ENCODE results near the gene SPDEF. TPM values are rescaled to one million over a fixed set of nuclear protein-coding genes. Genes with fewer than 3 reads are reported as not detected.

SPDEF gene
- total RNA-seq, 2 donors from 2014 or later: 0.16 to 0.34 TPM

DNA sequence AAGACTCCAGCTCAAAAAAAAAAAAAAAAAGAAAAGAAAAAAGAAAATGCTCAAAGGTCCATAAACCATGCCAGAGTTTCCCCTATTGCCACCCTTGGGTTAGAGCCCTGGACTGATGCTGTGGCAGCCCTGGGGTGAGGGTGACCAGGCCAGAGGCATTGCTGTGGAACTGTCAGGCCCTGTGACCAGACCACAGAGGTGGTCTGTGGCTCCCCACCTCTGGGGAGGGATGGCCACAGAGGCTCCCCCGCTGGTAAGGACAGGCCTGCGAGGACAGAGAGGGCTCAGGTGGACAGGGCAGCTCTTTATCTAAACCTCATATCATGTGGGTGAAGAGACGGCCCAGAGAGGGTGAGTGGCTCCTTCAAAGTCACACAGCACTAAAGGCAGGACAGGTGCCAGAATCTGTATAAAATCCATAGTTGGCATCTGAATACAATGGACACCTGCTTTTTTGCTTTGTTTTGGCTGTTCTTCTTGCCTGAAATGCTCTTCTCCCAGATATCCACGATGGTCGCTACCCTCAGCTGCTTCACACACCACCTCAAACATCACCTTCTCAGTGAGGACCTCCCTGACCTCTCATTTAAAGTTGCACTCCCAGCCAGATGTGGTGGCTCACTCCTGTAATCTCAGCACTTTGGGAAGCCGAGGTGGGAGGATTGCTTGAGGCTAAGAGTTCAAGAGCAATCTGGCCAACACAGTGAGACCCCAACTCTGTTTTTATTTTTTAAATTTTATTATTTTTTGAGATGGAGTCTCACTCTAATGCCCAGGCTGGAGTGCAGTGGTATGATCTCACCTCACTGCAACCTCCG, 22.5 kb upstream of the SPDEF start:
- Mint-ChIP-seq H3K4me1 (ENCODE audit: low read depth) (no peaks in the 10 kb centered on the region), H3K9me3 (no peaks in the 10 kb centered on the region), H3K27me3 (ENCODE audit: low read depth) (no peaks in the 10 kb centered on the region), H3K4me3 (no peak overlapping the region), H3K36me3 (ENCODE audit: insufficient read depth in 2 of 2) (no peaks in the 10 kb centered on the region), H3K27ac (no peak overlapping the region)
- DNase-seq (no peak), ATAC-seq (replicated peaks in 1 of 2) (no peak)

DNA sequence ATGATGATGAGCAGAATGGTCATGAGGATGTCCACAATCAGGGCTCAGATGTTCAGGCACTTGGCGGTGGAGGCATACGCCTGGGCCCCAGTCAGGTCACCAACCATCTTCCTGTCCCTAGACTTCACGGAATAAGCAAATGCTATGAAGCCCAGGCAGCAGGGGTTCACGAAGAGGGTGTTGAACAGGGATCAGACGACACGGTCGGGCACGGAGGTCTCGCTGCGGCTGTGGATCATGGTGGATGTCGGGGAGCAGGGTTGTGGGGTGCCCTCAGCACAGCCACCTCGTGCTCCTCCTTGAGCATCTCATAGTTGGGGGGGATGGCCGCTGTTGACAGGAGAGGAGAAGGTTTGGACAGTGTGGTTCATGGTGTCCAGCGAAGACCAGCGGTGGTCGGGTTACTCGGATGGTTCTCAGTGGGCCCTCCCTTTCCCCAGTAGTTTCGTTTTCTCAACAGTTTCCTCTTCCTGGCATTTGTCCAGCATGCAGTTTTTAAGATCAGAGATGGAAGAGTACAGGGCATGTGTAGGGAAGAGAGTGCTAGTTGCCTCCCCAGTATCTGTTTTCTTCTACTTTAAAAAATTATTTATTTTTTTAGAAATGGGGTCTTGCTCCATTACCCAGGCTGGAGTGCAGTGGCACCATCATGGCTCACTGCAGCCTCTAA, 20.3 kb upstream of the SPDEF start:
- no peak overlapping the region for H3K27ac Mint-ChIP-seq
- ATAC-seq (replicated peaks in 1 of 2) (no peak), DNase-seq (no peak)
- no peaks in the 10 kb centered on the region for H3K9me3 Mint-ChIP-seq
- H3K4me3 Mint-ChIP-seq: no peak overlapping the region
- no peaks in the 10 kb centered on the region for H3K4me1 Mint-ChIP-seq (ENCODE audit: low read depth)
- no peaks in the 10 kb centered on the region for H3K27me3 Mint-ChIP-seq (ENCODE audit: low read depth)
- no peaks in the 10 kb centered on the region for H3K36me3 Mint-ChIP-seq (ENCODE audit: insufficient read depth in 2 of 2)

DNA sequence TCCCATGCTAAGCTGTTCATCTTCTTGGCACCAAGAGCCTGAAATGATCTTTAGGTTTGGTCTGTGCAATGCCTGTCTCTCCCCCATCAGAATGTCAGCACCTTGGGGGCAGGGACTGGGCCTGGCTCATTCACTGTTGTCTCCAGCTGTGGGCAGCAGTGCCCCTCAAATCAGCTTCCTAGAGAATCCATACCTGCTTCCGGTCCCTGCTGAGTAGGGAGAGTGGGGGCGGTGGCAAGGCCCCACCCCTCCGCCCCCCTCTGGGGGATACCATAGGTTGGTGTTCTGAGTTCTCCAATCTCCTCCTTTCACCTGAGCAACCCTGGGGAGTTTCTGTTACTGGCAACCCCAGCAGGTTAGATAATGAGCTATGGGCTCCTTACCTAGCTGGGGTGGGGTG, 19.2 kb upstream of the SPDEF start:
- H3K36me3 Mint-ChIP-seq (ENCODE audit: insufficient read depth in 2 of 2): no peaks in the 10 kb centered on the region
- H3K27me3 Mint-ChIP-seq (ENCODE audit: low read depth): no peaks in the 10 kb centered on the region
- H3K4me1 Mint-ChIP-seq (ENCODE audit: low read depth): no peaks in the 10 kb centered on the region
- no peak overlapping the region for H3K4me3 Mint-ChIP-seq
- no peak for ATAC-seq (replicated peaks in 1 of 2)
- H3K9me3 Mint-ChIP-seq: no peaks in the 10 kb centered on the region
- H3K27ac Mint-ChIP-seq: no peak overlapping the region
- DNase-seq: no peak

DNA sequence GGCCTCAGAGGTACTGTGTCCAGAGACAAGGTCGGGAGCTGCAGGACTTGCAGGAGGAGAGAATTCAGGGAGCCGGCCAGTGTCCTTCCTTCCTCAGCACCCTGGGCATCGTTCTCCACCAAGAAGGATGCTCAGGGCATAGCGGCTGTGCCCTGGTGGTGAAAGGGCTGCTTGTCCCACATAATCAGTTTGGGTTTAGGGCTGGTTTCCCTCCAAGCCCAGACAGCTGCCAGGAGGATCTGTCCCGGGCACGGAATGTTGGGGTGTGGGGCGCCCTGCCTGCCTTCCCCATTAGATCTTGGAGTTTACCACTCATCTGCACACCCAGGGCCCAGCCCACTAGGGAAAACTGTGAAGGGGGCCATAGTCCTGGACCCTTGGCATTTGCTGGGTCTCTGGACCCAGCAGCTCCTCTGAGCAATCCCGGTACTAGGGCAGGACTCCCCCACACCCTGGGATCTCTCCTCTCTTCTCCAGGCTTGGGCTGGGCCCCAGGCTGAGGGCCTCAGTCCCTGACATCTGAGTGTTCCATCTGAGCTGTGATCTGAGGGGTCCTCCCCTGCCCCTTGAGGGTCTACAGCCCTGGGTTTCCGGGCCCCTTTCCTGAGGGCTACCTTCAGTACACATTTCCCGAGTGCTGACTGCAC, 18.6 kb upstream of the SPDEF start:
- no peak overlapping the region for H3K27ac Mint-ChIP-seq
- no peaks in the 10 kb centered on the region for H3K4me1 Mint-ChIP-seq (ENCODE audit: low read depth)
- no peaks in the 10 kb centered on the region for H3K36me3 Mint-ChIP-seq (ENCODE audit: insufficient read depth in 2 of 2)
- H3K4me3 Mint-ChIP-seq: no peak overlapping the region
- H3K9me3 Mint-ChIP-seq: no peaks in the 10 kb centered on the region
- H3K27me3 Mint-ChIP-seq (ENCODE audit: low read depth): no peaks in the 10 kb centered on the region
- no peak for DNase-seq
- ATAC-seq (replicated peaks in 1 of 2): no peak

DNA sequence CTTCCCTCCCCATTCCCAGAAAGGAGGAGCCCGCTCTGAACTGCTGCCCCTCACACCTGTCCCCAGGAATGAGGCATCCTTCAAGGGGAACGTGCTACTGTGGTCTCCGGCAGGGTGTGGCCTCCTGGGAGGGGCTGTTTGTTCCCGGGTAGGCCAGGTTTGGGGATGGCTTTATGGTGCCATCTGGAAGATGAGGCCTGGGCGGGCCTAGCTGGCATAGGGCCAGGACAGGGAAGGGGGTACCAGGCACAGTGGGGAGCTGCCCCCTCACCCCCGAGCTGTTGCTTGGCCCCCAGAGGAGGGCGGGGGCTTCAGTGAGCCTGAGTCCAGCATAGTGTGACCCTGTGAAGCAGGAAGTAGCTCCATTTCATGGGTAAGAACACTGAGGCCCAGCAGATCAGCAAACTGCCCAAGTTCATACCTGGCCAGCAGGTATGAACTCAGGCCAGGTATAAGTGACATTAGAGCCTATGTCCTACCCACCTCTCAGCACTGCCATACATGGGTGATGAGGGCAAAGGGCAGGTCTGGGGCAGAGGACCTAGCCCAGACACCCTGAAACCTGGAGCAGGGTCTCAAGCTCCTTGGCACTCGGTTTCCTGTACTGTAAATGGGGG, 17.5 kb upstream of the SPDEF start:
- DNase-seq (no peak), ATAC-seq (replicated peaks in 1 of 2) (no peak)
- Mint-ChIP-seq H3K4me1 (ENCODE audit: low read depth) (no peaks in the 10 kb centered on the region), H3K36me3 (ENCODE audit: insufficient read depth in 2 of 2) (no peaks in the 10 kb centered on the region), H3K27me3 (ENCODE audit: low read depth) (no peaks in the 10 kb centered on the region), H3K4me3 (no peak overlapping the region), H3K27ac (no peak overlapping the region), H3K9me3 (no peaks in the 10 kb centered on the region)

DNA sequence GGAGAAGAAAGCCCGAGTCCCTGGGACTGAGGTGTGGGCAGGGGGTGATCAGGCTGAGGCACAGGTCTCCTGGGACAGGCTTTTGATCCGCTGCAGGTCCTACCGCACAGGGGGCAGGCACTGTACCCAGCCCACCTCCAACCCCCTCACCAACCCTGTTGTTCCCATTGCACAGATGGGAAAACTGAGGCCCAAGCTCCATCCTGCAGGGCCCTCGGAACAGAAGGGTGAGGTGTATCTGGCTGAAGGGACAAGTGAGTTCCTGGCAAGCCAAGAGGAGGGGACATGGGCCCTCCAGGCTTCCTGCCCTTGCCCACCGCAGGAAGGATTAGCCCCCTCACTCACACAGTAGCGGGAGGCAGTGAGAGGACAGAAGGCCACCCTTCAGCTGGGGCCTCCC, 16.5 kb upstream of the SPDEF start:
- Mint-ChIP-seq H3K4me3 (no peak overlapping the region), H3K9me3 (no peaks in the 10 kb centered on the region), H3K36me3 (ENCODE audit: insufficient read depth in 2 of 2) (no peaks in the 10 kb centered on the region), H3K27me3 (ENCODE audit: low read depth) (no peaks in the 10 kb centered on the region), H3K27ac (no peak overlapping the region), H3K4me1 (ENCODE audit: low read depth) (no peaks in the 10 kb centered on the region)
- DNase-seq (no peak), ATAC-seq (replicated peaks in 1 of 2) (no peak)

DNA sequence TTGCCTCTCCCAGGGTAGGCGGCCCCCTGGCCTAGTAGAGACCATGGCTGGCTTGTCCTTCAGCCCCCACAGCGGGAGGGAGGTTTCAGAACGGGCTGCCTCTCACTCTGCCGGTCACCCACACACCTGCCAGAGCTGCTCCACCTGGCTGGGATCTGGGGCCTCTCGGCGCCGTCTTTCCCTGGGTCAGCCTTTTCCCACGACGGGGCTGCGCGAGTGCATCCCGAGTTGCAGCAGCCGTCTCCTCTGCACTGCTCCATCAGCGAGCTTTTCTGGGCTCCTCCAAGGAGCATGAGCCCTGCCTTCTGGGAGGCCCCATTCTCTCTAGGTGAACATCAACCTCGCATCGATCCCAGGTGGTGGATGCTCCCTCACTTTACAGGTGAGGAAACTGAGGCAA, 15.9 kb upstream of the SPDEF start:
- Mint-ChIP-seq H3K27ac (no peak overlapping the region), H3K9me3 (no peaks in the 10 kb centered on the region), H3K36me3 (ENCODE audit: insufficient read depth in 2 of 2) (no peaks in the 10 kb centered on the region), H3K4me3 (no peak overlapping the region), H3K4me1 (ENCODE audit: low read depth) (no peaks in the 10 kb centered on the region), H3K27me3 (ENCODE audit: low read depth) (no peaks in the 10 kb centered on the region)
- ATAC-seq (replicated peaks in 1 of 2) (no peak), DNase-seq (no peak)

DNA sequence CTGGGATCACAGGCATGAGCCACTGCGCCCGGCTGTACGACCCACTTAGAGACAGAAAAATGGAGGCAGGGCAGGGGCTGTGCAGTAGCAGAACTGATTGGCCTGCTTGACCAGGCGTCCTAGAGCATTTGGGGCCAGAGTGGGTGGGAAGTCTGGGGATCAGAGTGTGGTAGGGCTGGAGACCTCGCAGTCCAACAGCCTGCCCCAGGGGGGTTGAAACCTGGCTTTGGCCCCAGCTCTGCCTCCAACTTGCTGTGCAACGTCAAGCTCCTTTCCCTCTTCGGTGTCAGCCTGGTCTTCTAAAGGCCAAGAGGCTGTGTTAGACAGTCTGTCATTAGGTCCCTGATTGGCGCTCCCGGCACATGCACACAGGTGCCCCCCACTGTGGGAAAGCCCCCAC, 15.3 kb upstream of the SPDEF start:
- no peaks in the 10 kb centered on the region for H3K4me1 Mint-ChIP-seq (ENCODE audit: low read depth)
- H3K27ac Mint-ChIP-seq: no peak overlapping the region
- ATAC-seq (replicated peaks in 1 of 2) (no peak), DNase-seq (no peak)
- no peak overlapping the region for H3K4me3 Mint-ChIP-seq
- no peaks in the 10 kb centered on the region for H3K36me3 Mint-ChIP-seq (ENCODE audit: insufficient read depth in 2 of 2)
- no peaks in the 10 kb centered on the region for H3K27me3 Mint-ChIP-seq (ENCODE audit: low read depth)
- no peaks in the 10 kb centered on the region for H3K9me3 Mint-ChIP-seq

DNA sequence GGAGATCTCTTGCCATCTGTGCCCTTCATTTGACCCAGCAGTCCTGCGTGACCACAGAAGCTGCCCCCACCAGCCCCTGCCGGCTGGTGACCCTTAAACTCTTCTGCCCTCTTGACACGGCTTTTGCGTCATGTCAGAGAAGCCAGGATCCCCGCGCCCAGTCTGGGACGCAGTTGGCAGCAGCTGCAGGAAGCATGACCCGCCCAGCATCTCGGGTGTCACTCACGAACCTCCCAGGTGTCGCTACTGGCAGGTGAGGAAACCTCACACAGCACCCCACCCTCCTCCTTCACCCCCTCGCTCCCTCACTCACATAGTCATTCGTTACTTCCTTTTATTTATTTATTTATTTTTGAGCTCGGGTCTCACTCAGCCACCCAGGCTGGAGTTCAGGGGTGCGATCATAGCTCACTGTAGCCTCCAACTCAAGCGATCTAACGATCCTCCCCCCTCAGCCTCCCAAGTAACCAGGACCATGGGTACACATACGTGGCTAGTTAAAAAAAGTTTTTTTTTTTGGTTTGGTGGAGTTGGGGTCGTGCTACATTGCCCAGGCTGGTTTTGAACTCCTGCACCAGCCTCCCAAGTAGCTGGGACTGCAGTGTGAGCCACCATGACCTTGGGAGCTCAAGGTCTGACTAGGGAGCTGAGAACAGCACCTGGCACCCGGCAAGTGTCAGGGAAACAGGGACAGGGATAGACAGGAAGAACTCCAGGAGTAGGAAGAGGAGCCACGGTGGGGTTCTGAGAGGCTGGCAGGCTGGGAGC, 14.1 kb upstream of the SPDEF start:
- ATAC-seq (replicated peaks in 1 of 2) (no peak), DNase-seq (no peak)
- H3K27ac Mint-ChIP-seq: no peak overlapping the region
- no peak overlapping the region for H3K4me3 Mint-ChIP-seq
- no peaks in the 10 kb centered on the region for H3K27me3 Mint-ChIP-seq (ENCODE audit: low read depth)
- H3K36me3 Mint-ChIP-seq (ENCODE audit: insufficient read depth in 2 of 2): no peaks in the 10 kb centered on the region
- H3K4me1 Mint-ChIP-seq (ENCODE audit: low read depth): no peaks in the 10 kb centered on the region
- no peaks in the 10 kb centered on the region for H3K9me3 Mint-ChIP-seq

DNA sequence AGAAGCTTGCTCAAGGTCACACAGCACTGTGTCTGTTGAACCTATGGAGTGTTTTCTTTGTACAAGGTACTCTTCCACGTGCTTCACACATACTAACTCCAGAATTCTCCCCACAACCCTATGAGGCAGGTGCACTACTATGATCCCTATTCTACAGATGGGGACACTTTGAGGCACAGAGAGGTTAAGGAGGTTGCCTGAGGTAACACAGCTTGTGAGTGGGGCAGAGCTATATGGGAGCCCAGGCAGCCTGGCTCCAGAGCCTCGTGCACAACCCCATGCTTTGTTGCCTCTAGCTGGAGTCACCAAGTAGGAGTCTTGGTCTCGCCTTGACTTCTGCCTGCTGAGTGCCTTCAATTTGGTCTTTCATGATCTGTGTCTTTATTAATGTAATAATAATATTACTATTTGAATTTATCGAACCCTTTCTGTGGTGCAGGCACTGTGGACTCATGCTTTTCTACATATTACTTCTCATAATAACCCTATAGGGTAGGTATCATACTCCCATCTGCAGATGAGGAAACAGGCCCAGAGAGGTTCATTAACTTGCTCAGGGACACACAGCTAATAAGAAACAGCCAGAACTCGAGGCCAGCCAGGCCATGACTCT, 13.3 kb upstream of the SPDEF start:
- Mint-ChIP-seq H3K9me3 (no peaks in the 10 kb centered on the region), H3K36me3 (ENCODE audit: insufficient read depth in 2 of 2) (no peaks in the 10 kb centered on the region), H3K27ac (no peak overlapping the region), H3K4me3 (no peak overlapping the region), H3K4me1 (ENCODE audit: low read depth) (no peaks in the 10 kb centered on the region), H3K27me3 (ENCODE audit: low read depth) (no peaks in the 10 kb centered on the region)
- ATAC-seq (replicated peaks in 1 of 2) (no peak), DNase-seq (no peak)

DNA sequence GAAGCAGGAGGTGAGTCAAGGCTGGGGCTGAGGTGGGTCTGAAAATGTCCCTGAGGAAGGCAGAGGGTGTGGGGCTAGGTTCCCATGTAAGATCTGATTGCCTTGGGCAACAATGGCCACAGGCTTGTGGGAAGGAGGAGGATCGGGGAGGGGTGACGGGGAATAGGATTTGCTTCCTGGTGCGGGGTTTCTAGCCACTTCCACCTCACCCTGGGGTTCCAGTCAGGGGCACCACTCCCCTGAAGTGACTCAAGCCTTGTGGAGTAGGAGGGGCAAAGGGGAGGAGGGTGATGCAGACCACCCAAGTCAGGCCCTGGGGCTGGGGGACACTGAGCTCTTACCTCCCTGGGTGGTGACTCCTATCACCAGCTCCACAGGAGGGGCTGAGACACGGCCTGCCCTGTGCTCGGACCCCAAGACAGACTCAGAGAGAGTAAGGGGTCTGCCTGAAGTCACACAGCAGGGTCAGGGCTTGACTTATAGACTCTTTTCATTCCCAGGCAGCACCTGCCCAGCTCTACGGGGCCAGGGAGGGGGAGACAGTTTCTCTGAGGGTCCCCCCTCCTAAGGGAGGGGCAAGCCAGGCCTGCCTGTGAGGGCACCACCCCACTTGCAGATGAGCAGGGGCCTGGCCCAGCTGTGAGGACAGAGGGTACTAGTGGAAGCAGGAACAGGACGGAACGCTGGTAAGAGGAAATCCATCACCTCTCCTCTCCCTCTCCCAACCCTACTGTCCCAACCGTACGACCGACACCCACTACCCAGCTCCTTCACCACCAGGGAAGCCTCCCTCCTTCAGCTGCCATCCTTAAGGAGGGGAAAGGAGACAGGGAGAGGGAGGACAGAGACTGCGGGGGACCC, 12.4 kb upstream of the SPDEF start:
- Mint-ChIP-seq H3K36me3 (ENCODE audit: insufficient read depth in 2 of 2) (no peaks in the 10 kb centered on the region), H3K4me1 (ENCODE audit: low read depth) (no peaks in the 10 kb centered on the region), H3K27me3 (ENCODE audit: low read depth) (no peaks in the 10 kb centered on the region), H3K4me3 (no peak overlapping the region), H3K27ac (no peak overlapping the region), H3K9me3 (no peaks in the 10 kb centered on the region)
- DNase-seq (no peak), ATAC-seq (replicated peaks in 1 of 2) (peak in 1 of 2 donors; percentile 4)
